ENCODE data around the gene HOXB6.

Gene HOXB6

GRCh38 chr17:48630925-48631692, 26.3 kb upstream of the HOXB6 start:
- no peaks in the 10 kb centered on the region for H3K9me3 ChIP-seq (ENCODE audit: low read depth, low read length)

GRCh38 chr17:48630009-48630924, 25.5 kb upstream of the HOXB6 start:
- Histone ChIP-seq H3K9ac (ENCODE audit: insufficient read length) (no peak overlapping the region), H3K27ac (no peak overlapping the region), H3K4me3 (no peak overlapping the region), H3K9me3 (ENCODE audit: low read depth, low read length) (no peaks in the 10 kb centered on the region), H3K36me3 (ENCODE audit: insufficient read depth, low read length) (no peaks in the 10 kb centered on the region)
- no peak for DNase-seq (ENCODE audit: low read depth, low spot score)
- TF ChIP-seq POLR2AphosphoS5 (IDR thresholded peaks at IDR 0.05; ENCODE audit: borderline replicate concordance, low read depth, low read length): no peak
- no peak for TF ChIP-seq FOXP2 (optimal IDR thresholded peaks at IDR 0.05; ENCODE audit: control extremely low read depth, extremely low read length, insufficient read depth)
- no peak for TF ChIP-seq EZH2 (IDR thresholded peaks at IDR 0.05)

More at GRCh38 chr17:48630925-48631692, 26.3 kb upstream of the HOXB6 start:
- DNase-seq (ENCODE audit: low read depth, low spot score): no peak
- Histone ChIP-seq H3K4me3 (no peak overlapping the region), H3K36me3 (ENCODE audit: insufficient read depth, low read length) (no peaks in the 10 kb centered on the region), H3K9ac (ENCODE audit: insufficient read length) (no peak overlapping the region), H3K27ac (no peak overlapping the region)
- TF ChIP-seq POLR2AphosphoS5 (IDR thresholded peaks at IDR 0.05; ENCODE audit: borderline replicate concordance, low read depth, low read length): no peak
- TF ChIP-seq EZH2 (IDR thresholded peaks at IDR 0.05): no peak
- no peak for TF ChIP-seq FOXP2 (optimal IDR thresholded peaks at IDR 0.05; ENCODE audit: control extremely low read depth, extremely low read length, insufficient read depth)

GRCh38 chr17:48629411-48629759, 24.6 kb upstream of the HOXB6 start:
- DNase-seq (ENCODE audit: low read depth, low spot score): no peak
- no peak overlapping the region for H3K27ac ChIP-seq
- H3K36me3 ChIP-seq (ENCODE audit: insufficient read depth, low read length): no peaks in the 10 kb centered on the region
- H3K9ac ChIP-seq (ENCODE audit: insufficient read length): no peak overlapping the region
- no peak overlapping the region for H3K4me3 ChIP-seq
- no peak for TF ChIP-seq POLR2AphosphoS5 (IDR thresholded peaks at IDR 0.05; ENCODE audit: borderline replicate concordance, low read depth, low read length)
- no peak for TF ChIP-seq FOXP2 (optimal IDR thresholded peaks at IDR 0.05; ENCODE audit: control extremely low read depth, extremely low read length, insufficient read depth)
- no peak for TF ChIP-seq EZH2 (IDR thresholded peaks at IDR 0.05)
- H3K9me3 ChIP-seq (ENCODE audit: low read depth, low read length): no peaks in the 10 kb centered on the region

DNA sequence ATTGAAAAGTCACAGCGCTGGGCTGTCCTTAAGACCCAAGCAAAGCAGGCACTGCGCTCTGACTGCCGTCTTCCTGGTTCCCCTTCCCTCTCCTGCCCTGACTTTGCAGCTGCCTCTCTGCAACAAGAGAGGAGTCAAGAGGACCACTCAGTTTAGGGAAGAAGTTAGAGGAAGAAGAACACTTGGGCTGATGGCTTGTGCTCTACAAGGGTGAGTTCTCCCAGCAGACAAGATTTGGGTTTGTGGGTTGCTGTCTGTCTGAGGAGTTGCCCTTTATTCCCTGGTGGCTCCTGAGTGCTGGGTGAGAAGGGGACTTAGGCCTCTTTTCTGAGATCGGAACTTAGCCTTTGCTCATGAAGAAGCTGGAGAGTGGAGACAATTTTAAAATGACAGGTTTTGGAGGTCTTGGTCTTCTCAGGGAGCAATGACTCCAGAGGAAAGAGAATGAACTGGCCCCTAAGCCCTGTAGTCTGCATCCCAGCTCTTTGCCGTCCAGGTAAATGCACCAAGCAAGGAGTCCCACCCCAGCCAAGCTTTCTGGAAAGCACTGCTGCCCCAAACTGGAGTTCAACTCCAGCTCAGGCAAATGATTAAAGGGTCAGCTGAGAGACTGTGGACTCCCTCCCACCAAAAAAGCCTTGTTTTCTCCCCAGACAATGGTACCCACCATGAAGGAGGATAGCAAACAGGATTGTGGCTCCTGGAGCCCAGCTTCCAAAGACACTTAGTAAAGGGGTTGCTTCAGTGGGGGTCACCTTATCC, 24.0 kb upstream of the HOXB6 start:
- Histone ChIP-seq H3K4me3 (no peak overlapping the region), H3K9ac (ENCODE audit: insufficient read length) (no peak overlapping the region), H3K36me3 (ENCODE audit: insufficient read depth, low read length) (no peaks in the 10 kb centered on the region), H3K9me3 (ENCODE audit: low read depth, low read length) (no peaks in the 10 kb centered on the region), H3K27ac (no peak overlapping the region)
- no peak for TF ChIP-seq EZH2 (IDR thresholded peaks at IDR 0.05)
- DNase-seq (ENCODE audit: low read depth, low spot score): no peak

DNA sequence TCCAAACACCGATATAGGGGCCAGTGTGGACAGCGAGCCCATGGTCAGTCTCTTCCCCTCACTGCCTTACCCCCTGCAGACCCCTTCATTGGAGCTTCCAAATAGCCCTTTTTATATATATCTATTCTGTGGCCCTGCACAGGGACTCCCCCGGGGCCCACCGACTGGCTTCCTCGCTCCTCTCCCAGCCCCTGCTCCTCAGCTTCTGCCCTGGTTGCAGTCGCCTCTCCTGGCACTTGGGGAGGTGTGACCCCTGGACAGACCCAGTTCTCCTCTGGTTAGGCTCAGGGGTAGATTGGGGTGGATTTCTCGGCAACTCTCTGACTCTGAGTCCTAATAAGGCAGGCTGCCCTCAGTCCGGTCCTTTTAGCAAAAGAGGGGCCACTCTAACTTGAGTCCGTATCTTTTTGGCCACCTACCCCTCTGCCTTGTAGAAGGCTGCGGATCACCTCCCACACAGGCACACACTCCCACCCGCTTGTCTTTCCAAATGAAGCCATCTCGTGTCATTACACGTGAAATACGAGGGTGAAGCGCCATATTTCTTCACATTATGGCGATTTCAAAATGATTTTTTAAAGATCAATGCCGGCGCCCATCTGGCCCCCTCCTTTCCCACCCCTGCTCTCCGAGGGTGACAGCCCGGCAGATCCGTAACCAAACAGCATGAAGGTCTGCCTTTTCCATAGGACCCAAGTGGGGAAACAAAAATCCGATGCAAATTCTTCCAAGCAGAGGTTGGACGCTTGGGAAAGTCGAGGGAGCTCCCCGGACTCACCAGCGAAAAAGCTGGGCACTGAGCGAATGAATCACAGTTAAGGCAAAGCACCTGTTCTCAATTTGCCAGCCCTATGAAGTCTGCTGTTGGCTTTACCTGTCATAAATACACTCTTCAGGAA, 23.1 kb upstream of the HOXB6 start:
- no peaks in the 10 kb centered on the region for H3K9me3 ChIP-seq (ENCODE audit: low read depth, low read length)
- TF ChIP-seq EZH2 (IDR thresholded peaks at IDR 0.05) (no peak), POLR2AphosphoS5 (IDR thresholded peaks at IDR 0.05; ENCODE audit: borderline replicate concordance, low read depth, low read length) (no peak), FOXP2 (optimal IDR thresholded peaks at IDR 0.05; ENCODE audit: control extremely low read depth, extremely low read length, insufficient read depth) (no peak)
- H3K27ac ChIP-seq: no peak overlapping the region
- no peak for DNase-seq (ENCODE audit: low read depth, low spot score)
- H3K9ac ChIP-seq (ENCODE audit: insufficient read length): no peak overlapping the region
- no peak overlapping the region for H3K4me3 ChIP-seq
- H3K36me3 ChIP-seq (ENCODE audit: insufficient read depth, low read length): no peaks in the 10 kb centered on the region

DNA sequence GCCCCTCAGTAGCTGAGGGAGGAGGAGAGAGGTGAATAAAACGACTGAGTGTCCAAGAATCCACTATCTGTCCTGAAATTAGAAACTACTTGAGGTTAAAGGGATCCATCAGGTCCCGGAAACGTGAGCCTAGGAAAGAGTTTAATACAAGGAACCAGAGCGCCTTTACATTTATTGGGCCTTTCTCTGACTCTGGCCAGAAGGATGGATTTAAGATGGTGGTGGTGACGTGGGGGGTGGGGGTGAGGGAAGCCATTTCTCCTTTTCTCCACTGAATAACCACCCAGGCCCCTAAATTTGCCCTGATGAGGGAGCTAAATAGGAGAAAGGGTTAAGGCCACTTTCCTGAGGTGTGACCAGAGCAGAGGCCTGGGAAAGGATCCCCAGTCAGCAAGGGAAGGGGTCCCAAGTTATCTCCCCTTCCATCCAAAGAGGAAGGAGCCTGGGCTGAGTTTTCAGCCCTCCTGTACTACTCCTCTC, 22.4 kb upstream of the HOXB6 start:
- Histone ChIP-seq H3K9ac (ENCODE audit: insufficient read length) (peak overlapping the region; percentile 56), H3K27ac (no peak overlapping the region), H3K36me3 (ENCODE audit: insufficient read depth, low read length) (no peaks in the 10 kb centered on the region), H3K9me3 (ENCODE audit: low read depth, low read length) (no peaks in the 10 kb centered on the region), H3K4me3 (peak overlapping the region; percentile 90)
- no peak for DNase-seq (ENCODE audit: low read depth, low spot score)
- TF ChIP-seq EZH2 (IDR thresholded peaks at IDR 0.05): no peak
- TF ChIP-seq POLR2AphosphoS5 (IDR thresholded peaks at IDR 0.05; ENCODE audit: borderline replicate concordance, low read depth, low read length): no peak
- TF ChIP-seq FOXP2 (optimal IDR thresholded peaks at IDR 0.05; ENCODE audit: control extremely low read depth, extremely low read length, insufficient read depth): no peak

DNA sequence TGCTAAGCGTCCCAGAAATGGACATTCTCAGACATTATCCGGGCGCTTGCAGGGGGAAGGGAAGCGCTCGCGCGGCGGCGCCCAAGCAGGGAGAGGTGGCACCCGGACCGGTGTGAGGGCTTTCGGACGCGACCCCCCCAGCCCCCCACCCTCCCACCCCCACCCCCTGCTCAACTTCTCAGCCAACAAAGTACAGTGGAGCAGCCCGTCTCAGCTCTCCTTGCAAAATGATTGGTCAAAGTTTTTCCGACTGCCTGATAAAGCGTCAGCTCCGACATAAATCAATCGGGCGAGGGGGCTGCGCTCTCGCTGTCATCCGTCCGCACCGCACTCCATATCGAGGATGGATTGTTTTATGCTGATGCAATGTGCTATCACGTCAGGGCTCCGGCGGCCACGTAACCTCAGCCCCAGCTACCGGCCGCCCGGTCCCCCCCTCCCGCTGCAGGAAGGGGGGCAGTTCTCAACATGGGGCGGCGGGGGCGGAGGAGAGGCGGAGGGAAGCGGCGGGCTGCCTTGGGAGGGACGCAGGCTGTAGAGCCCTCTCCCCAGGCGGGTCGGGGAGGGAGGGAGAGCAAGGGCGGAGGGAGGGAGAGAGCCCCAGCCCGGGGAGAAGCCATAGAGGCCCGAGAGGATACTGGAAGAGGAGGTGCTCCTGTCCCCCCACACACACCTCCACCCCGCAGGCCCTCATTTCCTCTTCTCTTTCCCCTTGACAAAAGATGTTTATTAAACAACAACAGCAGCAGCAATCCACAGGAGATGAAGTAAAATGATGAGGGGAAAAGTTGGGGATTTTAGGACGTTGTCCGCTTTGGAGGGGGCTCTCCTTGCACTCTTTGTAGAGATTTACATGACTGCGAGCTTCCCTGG, 21.7 kb upstream of the HOXB6 start, which contains the start of gene HOXB9:
HOXB9 (minus strand) TSS at position 114 of the 873 bp plus-strand sequence; CDS start at position 25, 89 bp downstream.
- DNase-seq (ENCODE audit: low read depth, low spot score): no peak
- peak within 1 kb of the TSS; percentile 57 for H3K9ac ChIP-seq (ENCODE audit: insufficient read length)
- peak within 1 kb of the TSS; percentile 90 for H3K4me3 ChIP-seq
- no peak within 1 kb of the TSS for H3K27ac ChIP-seq
- TF ChIP-seq FOXP2 (optimal IDR thresholded peaks at IDR 0.05; ENCODE audit: control extremely low read depth, extremely low read length, insufficient read depth) (no peak), POLR2AphosphoS5 (IDR thresholded peaks at IDR 0.05; ENCODE audit: borderline replicate concordance, low read depth, low read length) (no peak), EZH2 (IDR thresholded peaks at IDR 0.05) (no peak)
- no peaks in the 10 kb centered on the region for H3K36me3 ChIP-seq (ENCODE audit: insufficient read depth, low read length)
- no peaks in the 10 kb centered on the region for H3K9me3 ChIP-seq (ENCODE audit: low read depth, low read length)

Measured in SK-N-MC (cell line).